ENCODE measurements around the gene NR1H4.
"Not testable (repeated sequence)": the region's sequence is repeated elsewhere in the genome, so short reads cannot be mapped to it uniquely, and the experiment has no call there.

Gene NR1H4

GRCh38 chr12:100545092-100545491, 71.4 kb downstream of the NR1H4 start:
- DNase-seq (ENCODE audit: low read depth): no peak
- in situ Hi-C loops (cut with HindIII; ENCODE audit: low sequenced_read_pairs): no loop called here
- no peak overlapping the region for H3K4me3 ChIP-seq (ENCODE audit: low read depth, low read length)
- no peak for TF ChIP-seq CTCF (IDR thresholded peaks at IDR 0.05; ENCODE audit: low read depth, low read length, missing control alignments)

DNA sequence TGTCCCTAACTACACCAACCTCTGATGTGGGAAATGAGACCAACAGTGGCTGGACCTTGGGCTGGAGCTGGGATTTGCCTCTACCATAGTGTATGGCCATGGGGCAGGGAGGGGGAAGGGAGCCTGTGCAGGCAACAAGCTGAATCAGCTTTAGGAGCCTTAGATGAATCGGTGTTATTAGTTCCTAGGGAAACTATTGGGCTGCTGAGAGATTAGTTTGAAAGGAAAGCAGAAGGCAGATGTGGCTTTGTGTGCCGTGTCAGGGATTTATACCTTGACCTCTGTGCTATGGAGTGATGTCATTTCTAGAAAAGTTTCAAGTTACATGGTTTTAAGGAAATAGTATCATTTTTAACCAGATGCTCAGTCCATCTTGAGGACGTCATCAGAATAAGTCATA, 80.3 kb downstream of the NR1H4 start:
- no peak for TF ChIP-seq CTCF (IDR thresholded peaks at IDR 0.05; ENCODE audit: low read depth, low read length, missing control alignments)
- DNase-seq (ENCODE audit: low read depth): no peak
- no peak overlapping the region for H3K4me3 ChIP-seq (ENCODE audit: low read depth, low read length)
- in situ Hi-C loops (cut with HindIII; ENCODE audit: low sequenced_read_pairs): no loop called here

- peak; percentile 95 for TF ChIP-seq CTCF (IDR thresholded peaks at IDR 0.05; ENCODE audit: low read depth, low read length, missing control alignments)
- in situ Hi-C loops (cut with HindIII; ENCODE audit: low sequenced_read_pairs): no loop called here
- peak; percentile 83 for DNase-seq (ENCODE audit: low read depth)
- no peak overlapping the region for H3K4me3 ChIP-seq (ENCODE audit: low read depth, low read length)
Observed at GRCh38 chr12:100554608-100555077, 81.0 kb downstream of the NR1H4 start.

- no peak for DNase-seq (ENCODE audit: low read depth)
- in situ Hi-C loops (cut with HindIII; ENCODE audit: low sequenced_read_pairs): no loop called here
- TF ChIP-seq CTCF (IDR thresholded peaks at IDR 0.05; ENCODE audit: low read depth, low read length, missing control alignments): no peak
- no peak overlapping the region for H3K4me3 ChIP-seq (ENCODE audit: low read depth, low read length)
Observed at GRCh38 chr12:100555722-100556121, 82.1 kb downstream of the NR1H4 start.

DNA sequence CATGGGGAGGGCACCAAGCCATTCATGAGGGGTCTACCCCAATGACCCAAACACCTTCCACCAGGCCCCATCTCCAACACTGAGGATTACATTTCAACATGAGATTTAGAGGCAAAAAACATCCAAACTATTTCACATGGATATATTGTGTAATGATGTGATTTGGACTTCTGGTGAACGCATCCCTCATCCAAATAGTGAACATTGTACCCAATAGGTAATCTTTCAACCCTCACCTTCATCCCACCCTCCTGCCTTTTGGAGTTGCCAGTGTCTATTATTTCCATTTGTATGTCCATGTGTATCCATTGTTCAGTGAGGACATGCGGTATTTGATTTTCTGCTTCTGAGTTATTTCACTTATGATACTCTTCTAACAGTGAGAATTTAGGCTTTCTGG, 83.7 kb downstream of the NR1H4 start:
- DNase-seq (ENCODE audit: low read depth): no peak
- in situ Hi-C loops (cut with HindIII; ENCODE audit: low sequenced_read_pairs): no loop called here
- TF ChIP-seq CTCF (IDR thresholded peaks at IDR 0.05; ENCODE audit: low read depth, low read length, missing control alignments): no peak
- H3K4me3 ChIP-seq (ENCODE audit: low read depth, low read length): no peak overlapping the region

- DNase-seq (ENCODE audit: low read depth); H3K4me3 ChIP-seq (ENCODE audit: low read depth, low read length); in situ Hi-C loops (cut with HindIII; ENCODE audit: low sequenced_read_pairs): not testable (repeated sequence)
Observed at GRCh38 chr12:100559261-100559660, 85.6 kb downstream of the NR1H4 start.

GRCh38 chr12:100564090-100564489, 90.4 kb downstream of the NR1H4 start:
- TF ChIP-seq CTCF (IDR thresholded peaks at IDR 0.05; ENCODE audit: low read depth, low read length, missing control alignments): no peak
- DNase-seq (ENCODE audit: low read depth): no peak
- H3K4me3 ChIP-seq (ENCODE audit: low read depth, low read length): no peak overlapping the region
- in situ Hi-C loops (cut with HindIII; ENCODE audit: low sequenced_read_pairs): no loop called here

Measured in astrocyte of the cerebellum (primary cell).